ENCODE data around the gene CNTROB.

The CNTROB gene

DNA sequence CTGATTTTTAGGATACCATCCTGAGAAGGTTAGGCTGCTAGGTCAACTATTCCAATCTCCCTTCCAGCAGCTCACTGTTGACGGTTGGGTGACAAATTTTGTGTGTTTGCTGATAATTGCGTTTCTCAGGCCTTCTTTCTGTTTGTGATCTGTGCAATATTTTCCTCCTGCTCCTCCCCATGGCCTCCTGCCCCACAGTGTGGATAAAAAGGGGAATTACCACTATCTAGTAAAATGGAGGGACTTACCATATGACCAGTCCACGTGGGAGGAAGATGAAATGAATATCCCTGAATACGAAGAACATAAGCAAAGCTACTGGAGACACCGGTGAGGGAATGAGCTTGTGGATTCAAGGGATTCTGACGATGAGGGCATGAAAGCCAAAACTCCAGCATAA lies 34.2 kb upstream of the CNTROB start:
- Mint-ChIP-seq H3K9me3 (no peaks in the 10 kb centered on the region), H3K36me3 (ENCODE audit: low read depth) (peaks cover 95% of the 10 kb centered on the region), H3K27me3 (ENCODE audit: low read depth) (no peaks in the 10 kb centered on the region), H3K4me3 (no peak overlapping the region), H3K4me1 (peaks cover 44% of the 10 kb centered on the region), H3K27ac (peak overlapping the region; percentile 0 to 32 (median 20))
- TF ChIP-seq, protein P1, sequence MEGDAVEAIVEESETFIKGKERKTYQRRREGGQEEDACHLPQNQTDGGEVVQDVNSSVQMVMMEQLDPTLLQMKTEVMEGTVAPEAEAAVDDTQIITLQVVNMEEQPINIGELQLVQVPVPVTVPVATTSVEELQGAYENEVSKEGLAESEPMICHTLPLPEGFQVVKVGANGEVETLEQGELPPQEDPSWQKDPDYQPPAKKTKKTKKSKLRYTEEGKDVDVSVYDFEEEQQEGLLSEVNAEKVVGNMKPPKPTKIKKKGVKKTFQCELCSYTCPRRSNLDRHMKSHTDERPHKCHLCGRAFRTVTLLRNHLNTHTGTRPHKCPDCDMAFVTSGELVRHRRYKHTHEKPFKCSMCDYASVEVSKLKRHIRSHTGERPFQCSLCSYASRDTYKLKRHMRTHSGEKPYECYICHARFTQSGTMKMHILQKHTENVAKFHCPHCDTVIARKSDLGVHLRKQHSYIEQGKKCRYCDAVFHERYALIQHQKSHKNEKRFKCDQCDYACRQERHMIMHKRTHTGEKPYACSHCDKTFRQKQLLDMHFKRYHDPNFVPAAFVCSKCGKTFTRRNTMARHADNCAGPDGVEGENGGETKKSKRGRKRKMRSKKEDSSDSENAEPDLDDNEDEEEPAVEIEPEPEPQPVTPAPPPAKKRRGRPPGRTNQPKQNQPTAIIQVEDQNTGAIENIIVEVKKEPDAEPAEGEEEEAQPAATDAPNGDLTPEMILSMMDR (IDR thresholded peaks at IDR 0.05; ENCODE audit: unreplicated experiment in 3 of 3), result peak; percentile 45 to 64 (median 57)

DNA sequence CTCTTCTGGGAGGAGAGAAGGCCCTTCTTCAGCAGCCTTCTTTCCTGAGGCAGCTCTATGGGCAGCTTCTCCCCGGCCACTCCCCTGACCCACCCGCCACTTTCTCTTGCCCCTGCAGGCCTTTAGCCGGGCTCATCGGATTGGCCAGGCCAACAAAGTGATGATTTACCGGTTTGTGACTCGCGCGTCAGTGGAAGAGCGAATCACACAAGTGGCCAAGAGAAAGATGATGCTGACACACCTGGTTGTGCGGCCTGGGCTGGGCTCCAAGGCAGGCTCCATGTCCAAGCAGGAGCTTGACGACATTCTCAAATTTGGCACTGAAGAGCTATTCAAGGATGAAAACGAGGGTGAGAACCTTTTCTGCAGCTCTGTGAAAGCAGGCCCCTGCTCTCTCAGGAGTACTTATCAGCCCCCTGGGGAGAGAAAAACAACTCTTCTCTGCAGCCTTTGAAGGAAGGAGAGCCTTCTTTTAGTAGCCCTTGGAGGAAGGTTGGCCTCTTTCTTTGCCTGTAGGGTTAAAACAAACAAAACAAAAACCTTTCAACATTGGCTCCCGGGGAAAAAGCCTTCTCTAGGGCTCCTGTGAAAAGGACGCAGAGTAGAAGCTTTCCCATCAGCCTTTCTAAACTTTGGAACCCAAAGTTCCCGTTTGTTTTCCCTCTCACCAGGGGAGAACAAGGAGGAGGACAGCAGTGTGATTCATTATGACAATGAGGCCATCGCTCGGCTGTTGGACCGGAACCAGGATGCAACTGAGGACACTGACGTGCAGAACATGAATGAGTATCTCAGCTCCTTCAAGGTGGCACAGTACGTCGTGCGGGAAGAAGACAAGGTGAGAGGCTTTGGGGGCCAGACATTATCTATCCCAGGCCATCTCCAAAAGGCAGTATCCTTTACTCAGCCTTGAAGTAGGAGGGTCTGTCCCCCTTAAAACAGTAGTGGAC lies 28.6 kb upstream of the CNTROB start:
- Mint-ChIP-seq H3K4me1 (no peaks in the 10 kb centered on the region), H3K27me3 (ENCODE audit: low read depth) (no peaks in the 10 kb centered on the region), H3K27ac (no peak overlapping the region), H3K36me3 (ENCODE audit: low read depth) (peaks cover 97% of the 10 kb centered on the region), H3K4me3 (no peak overlapping the region), H3K9me3 (no peaks in the 10 kb centered on the region)
- TF ChIP-seq, protein P1 (IDR thresholded peaks at IDR 0.05; ENCODE audit: unreplicated experiment in 3 of 3), result no peak

DNA sequence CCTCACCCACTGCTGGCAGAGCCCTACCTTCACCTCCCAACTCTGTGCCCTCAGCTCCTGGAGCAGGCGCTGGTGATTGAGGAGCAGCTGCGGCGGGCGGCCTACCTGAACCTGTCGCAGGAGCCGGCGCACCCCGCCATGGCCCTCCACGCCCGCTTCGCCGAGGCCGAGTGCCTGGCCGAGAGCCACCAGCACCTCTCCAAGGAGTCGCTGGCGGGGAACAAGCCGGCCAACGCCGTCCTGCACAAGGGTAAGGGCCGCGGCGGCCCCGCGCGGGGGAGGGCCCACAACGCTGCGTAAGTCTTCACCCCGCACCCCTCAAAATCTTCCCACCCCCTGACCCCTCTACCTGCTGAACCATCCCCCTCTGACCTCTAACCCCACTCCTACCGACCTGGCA lies 22.9 kb upstream of the CNTROB start:
- Mint-ChIP-seq H3K36me3 (ENCODE audit: low read depth) (peaks cover 74% of the 10 kb centered on the region), H3K27me3 (ENCODE audit: low read depth) (no peaks in the 10 kb centered on the region)
- TF ChIP-seq, protein P1 (IDR thresholded peaks at IDR 0.05; ENCODE audit: unreplicated experiment in 3 of 3), result no peak

DNA sequence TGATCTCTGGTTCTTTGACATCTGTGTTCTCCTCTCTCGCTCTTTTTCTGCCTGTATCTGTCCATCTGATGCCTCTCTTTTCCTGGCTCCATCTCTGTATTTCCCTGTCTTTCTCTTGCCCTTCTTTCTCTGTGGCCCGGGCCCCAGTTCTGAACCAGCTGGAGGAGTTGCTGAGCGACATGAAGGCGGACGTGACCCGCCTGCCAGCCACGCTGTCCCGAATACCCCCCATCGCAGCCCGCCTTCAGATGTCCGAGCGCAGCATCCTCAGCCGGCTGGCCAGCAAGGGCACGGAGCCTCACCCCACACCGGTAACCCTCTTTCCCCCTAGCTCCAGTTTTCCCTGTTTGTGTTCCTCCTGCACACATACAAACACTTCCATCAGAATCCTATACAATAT lies 21.7 kb upstream of the CNTROB start:
- no peaks in the 10 kb centered on the region for H3K9me3 Mint-ChIP-seq
- H3K4me1 Mint-ChIP-seq, result peaks cover 22% of the 10 kb centered on the region
- TF ChIP-seq, protein P1 (IDR thresholded peaks at IDR 0.05; ENCODE audit: unreplicated experiment in 3 of 3), result no peak
- peaks cover 62% of the 10 kb centered on the region for H3K36me3 Mint-ChIP-seq (ENCODE audit: low read depth)
- H3K27me3 Mint-ChIP-seq (ENCODE audit: low read depth), result no peaks in the 10 kb centered on the region
- H3K27ac Mint-ChIP-seq, result no peak overlapping the region
- H3K4me3 Mint-ChIP-seq, result no peak overlapping the region

More for the DNA sequence above, 22.9 kb upstream of the CNTROB start:
- peaks cover 15% of the 10 kb centered on the region for H3K4me1 Mint-ChIP-seq
- no peaks in the 10 kb centered on the region for H3K9me3 Mint-ChIP-seq
- H3K4me3 Mint-ChIP-seq, result no peak overlapping the region
- H3K27ac Mint-ChIP-seq, result no peak overlapping the region

DNA sequence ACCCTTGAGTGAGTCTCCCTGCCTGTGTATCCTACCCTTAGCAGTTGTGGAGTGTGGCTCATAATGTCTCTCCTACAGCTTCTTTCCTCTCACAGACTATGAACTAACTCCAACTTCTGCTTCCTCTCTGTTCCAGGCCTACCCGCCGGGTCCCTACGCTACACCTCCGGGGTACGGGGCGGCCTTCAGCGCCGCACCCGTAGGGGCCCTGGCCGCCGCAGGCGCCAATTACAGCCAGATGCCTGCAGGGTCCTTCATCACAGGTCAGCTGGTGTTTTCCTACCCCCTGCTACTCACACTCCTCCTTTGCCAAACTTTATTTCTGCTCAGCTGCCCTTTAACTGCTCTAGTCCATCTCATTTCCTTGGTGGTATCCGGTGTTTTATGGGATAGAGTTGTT lies 21.3 kb upstream of the CNTROB start:
- TF ChIP-seq, protein P1 (IDR thresholded peaks at IDR 0.05; ENCODE audit: unreplicated experiment in 3 of 3), result no peak
- Mint-ChIP-seq H3K9me3 (no peaks in the 10 kb centered on the region), H3K4me3 (no peak overlapping the region), H3K27ac (peak overlapping the region in 1 of 3 experiments; percentile 43), H3K27me3 (ENCODE audit: low read depth) (no peaks in the 10 kb centered on the region), H3K4me1 (peaks cover 25% of the 10 kb centered on the region), H3K36me3 (ENCODE audit: low read depth) (peaks cover 58% of the 10 kb centered on the region)

Data from nephron (organoid).